Neuronal stem cell (in vitro differentiated cells): Measurements from ENCODE around the gene CKS1B.

ENCODE experiments used
- DNase-seq: peaks from one replicate; pipeline ENCODE4 v3.0.0-alpha.2; 2013; ENCODE audit warnings: low spot score
- H2AFZ ChIP-seq: one replicate; pipeline ENCODE4 v1.6.1; 2013; ENCODE audit warnings: mild to moderate bottlenecking, low read length, inconsistent platforms
- H2AK5ac ChIP-seq: 2 replicates; pipeline ENCODE4 v1.6.1; 2013; ENCODE audit warnings: low read depth, mild to moderate bottlenecking, inconsistent platforms, low read length, moderate library complexity, mixed read lengths
- H2BK120ac ChIP-seq: 2 replicates; pipeline ENCODE4 v1.6.1; 2013; ENCODE audit warnings: low read depth, mild to moderate bottlenecking, inconsistent platforms, low read length, moderate library complexity, mixed read lengths
- H2BK12ac ChIP-seq: one replicate; pipeline ENCODE4 v1.6.1; 2013; ENCODE audit warnings: low read length, inconsistent platforms
- H2BK15ac ChIP-seq: 2 replicates; pipeline ENCODE4 v1.6.1; 2013; ENCODE audit warnings: mild to moderate bottlenecking, low read length, inconsistent platforms, mixed read lengths
- H2BK5ac ChIP-seq: one replicate; pipeline ENCODE4 v1.6.1; 2013; ENCODE audit warnings: inconsistent platforms, mild to moderate bottlenecking, low read length, moderate library complexity
- H3K14ac ChIP-seq: one replicate; pipeline ENCODE4 v1.6.1; 2013; ENCODE audit warnings: low read length, inconsistent platforms
- H3K18ac ChIP-seq: 2 replicates; pipeline ENCODE4 v1.6.1; 2013; ENCODE audit warnings: low read length, inconsistent platforms
- H3K23ac ChIP-seq: 2 replicates; pipeline ENCODE4 v1.6.1; 2013; ENCODE audit warnings: low read depth, mild to moderate bottlenecking, mixed read lengths, low read length, inconsistent platforms; ENCODE audit not compliant: poor library complexity
- H3K27ac ChIP-seq: replicated peaks from 3 replicates; pipeline ENCODE4 v1.5.1; 2013; ENCODE audit warnings: low read length, inconsistent platforms
- H3K27me3 ChIP-seq, 3 experiments: 2 replicates each; pipeline ENCODE4 v1.6.1; 2013; ENCODE audit warnings: low read length in 3 of 3, mild to moderate bottlenecking in 2 of 3, inconsistent platforms in 1 of 3, low read depth in 1 of 3, mixed read lengths in 1 of 3, moderate library complexity in 1 of 3; ENCODE audit not compliant: control insufficient read depth in 3 of 3, insufficient read depth in 3 of 3
- H3K36me3 ChIP-seq, 2 donors: replicated peaks in 1 of 2; 2 replicates each; pipeline ENCODE4 v1.6.1; 2013; ENCODE audit warnings: low read length in 2 of 2; ENCODE audit not compliant: control insufficient read depth in 2 of 2, insufficient read depth in 2 of 2
- H3K4ac ChIP-seq: 2 replicates; pipeline ENCODE4 v1.6.1; 2013; ENCODE audit warnings: inconsistent platforms, mild to moderate bottlenecking, low read length, moderate library complexity
- H3K4me1 ChIP-seq, 2 donors: 1 replicate in 1 of 2; 2 replicates in 1 of 2; pipeline ENCODE4 v1.6.1; 2013; ENCODE audit warnings: low read length in 2 of 2, low read depth in 1 of 2; ENCODE audit not compliant: control insufficient read depth in 2 of 2, insufficient read depth in 1 of 2
- H3K4me2 ChIP-seq: one replicate; pipeline ENCODE4 v1.6.1; 2013; ENCODE audit warnings: mild to moderate bottlenecking, low read length, inconsistent platforms; ENCODE audit not compliant: insufficient read depth, poor library complexity, severe bottlenecking
- H3K4me3 ChIP-seq, 2 donors: 2 replicates each; pipeline ENCODE4 v1.5.1; 2013; ENCODE audit warnings: low read length in 2 of 2, mild to moderate bottlenecking in 2 of 2, inconsistent platforms in 1 of 2, moderate library complexity in 1 of 2
- H3K79me1 ChIP-seq: one replicate; pipeline ENCODE4 v1.6.1; 2013; ENCODE audit warnings: low read depth, mild to moderate bottlenecking, inconsistent platforms, low read length, moderate library complexity
- H3K9ac ChIP-seq: one replicate; pipeline ENCODE4 v1.6.1; 2013; ENCODE audit warnings: mild to moderate bottlenecking, low read depth, low read length, inconsistent platforms; ENCODE audit not compliant: poor library complexity
- H3K9me3 ChIP-seq, 2 donors: replicated peaks in 1 of 2; 2 replicates each; pipeline versions ENCODE3 to v1.6.1; 2013; ENCODE audit warnings: low read length in 2 of 2, mild to moderate bottlenecking in 2 of 2, inconsistent platforms in 1 of 2, low read depth in 1 of 2, mixed read lengths in 1 of 2, moderate library complexity in 1 of 2; ENCODE audit not compliant: control insufficient read depth in 2 of 2, insufficient read depth in 1 of 2
- H4K8ac ChIP-seq: one replicate; pipeline ENCODE4 v1.6.1; 2013; ENCODE audit warnings: low read depth, mild to moderate bottlenecking, inconsistent platforms, low read length, moderate library complexity
- H4K91ac ChIP-seq: one replicate; pipeline ENCODE4 v1.6.1; 2013; ENCODE audit warnings: low read length, low read depth, mild to moderate bottlenecking, inconsistent platforms; ENCODE audit not compliant: poor library complexity
- WGBS, 2 donors: extraction: QIAGEN DNeasy Blood & Tissue Kit; methylation state at CpG; one replicate each; pipeline ENCODE4 v1.1.7; 2013; ENCODE audit warnings: missing lambda C conversion rate in 2 of 2, mixed read lengths in 1 of 2; ENCODE audit not compliant: insufficient read length in 2 of 2, insufficient replicate concordance in 1 of 2; ENCODE audit errors: extremely low coverage in 2 of 2; 5-methylcytosine and 5-hydroxymethylcytosine counted together

Gene CKS1B

DNA sequence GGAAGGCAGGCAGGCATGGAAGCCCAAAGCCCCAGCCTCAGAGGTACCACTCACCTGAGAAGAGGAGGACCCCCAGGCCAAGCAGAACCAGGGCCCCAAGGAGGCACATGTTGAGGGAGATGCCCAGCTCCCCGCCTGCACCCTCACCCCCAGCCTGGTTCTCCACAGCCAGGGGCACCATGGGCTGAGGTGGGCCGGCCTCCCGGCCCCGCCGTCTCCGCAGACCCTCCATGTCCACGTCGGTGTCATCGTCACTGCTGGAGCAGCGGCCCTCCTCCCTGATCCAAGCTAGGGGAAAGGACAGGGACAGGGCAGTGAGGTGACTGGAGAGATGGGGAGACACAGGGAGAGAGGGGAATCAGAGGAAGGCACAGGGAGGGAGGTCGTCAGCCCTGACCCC is 26.4 kb upstream of the CKS1B start:
- Histone ChIP-seq H3K27ac (no peak overlapping the region), H2BK15ac (no peak overlapping the region), H3K4ac (no peak overlapping the region), H2BK120ac (no peak overlapping the region), H3K4me1 (peaks cover 0 to 13% of the 10 kb centered on the region in 2 donors), H3K36me3 (peaks cover 45 to 55% of the 10 kb centered on the region in 2 donors), H3K4me2 (no peak overlapping the region), H3K23ac (peak overlapping the region; percentile 59), H2AK5ac (no peak overlapping the region), H3K18ac (no peak overlapping the region), H3K79me1 (peaks cover 6% of the 10 kb centered on the region), H3K27me3 (no peaks in the 10 kb centered on the region), H2BK5ac (peak overlapping the region; percentile 78), H3K14ac (peak overlapping the region; percentile 17), H2BK12ac (no peak overlapping the region), H2AFZ (no peak overlapping the region), H3K9ac (peak overlapping the region; percentile 40), H4K8ac (no peak overlapping the region), H4K91ac (no peak overlapping the region), H3K9me3 (no peaks in the 10 kb centered on the region), H3K4me3 (no peak overlapping the region)
- no CpG with 5 or more reads among the region's 11 CpGs for WGBS, 2 donors
- no peak for DNase-seq

DNA sequence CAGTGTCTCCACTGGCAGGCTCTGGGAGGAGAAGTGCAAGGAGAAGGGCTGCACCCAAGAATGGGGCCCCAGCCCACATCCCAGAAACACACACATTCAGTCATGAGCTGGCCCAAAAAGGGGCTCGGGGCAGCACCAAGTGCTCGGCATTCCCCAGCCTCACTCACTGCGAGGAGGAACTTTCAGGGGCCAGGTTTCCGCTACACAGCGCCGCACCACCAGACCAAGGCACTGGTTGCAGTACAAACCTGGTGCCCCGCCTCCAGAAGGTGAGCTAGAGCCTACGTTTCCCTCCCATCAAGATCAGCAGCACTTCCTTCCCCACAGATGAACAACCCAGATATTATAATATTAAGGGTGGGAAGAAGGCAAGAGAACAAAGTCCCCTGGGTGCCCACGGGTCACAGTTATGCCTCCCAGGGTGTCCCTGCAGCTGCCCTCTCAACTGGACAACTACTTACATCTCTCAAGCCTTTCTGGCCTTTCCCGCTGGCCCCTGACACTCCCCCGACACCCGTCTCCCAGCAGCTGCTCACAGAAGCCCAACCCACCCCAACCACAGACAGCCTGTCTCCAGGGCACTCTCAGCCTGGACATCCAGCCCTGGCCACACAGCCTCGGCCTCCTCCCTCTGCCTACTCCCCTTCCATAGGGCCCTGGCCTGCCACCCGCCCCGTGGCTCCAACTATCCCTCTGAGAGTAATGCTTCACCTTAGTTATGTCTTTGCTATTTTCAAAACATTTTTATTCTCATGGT is 22.4 kb upstream of the CKS1B start:
- H3K36me3 ChIP-seq = peaks cover 30% of the 10 kb centered on the region in 2 donors
- H2BK12ac ChIP-seq = no peak overlapping the region
- no peak overlapping the region for H2BK5ac ChIP-seq
- no peak overlapping the region for H3K4me3 ChIP-seq
- H3K27me3 ChIP-seq = no peaks in the 10 kb centered on the region
- no peak overlapping the region for H3K27ac ChIP-seq
- H3K4me1 ChIP-seq = peaks cover 25 to 26% of the 10 kb centered on the region in 2 donors
- no peak overlapping the region for H3K9ac ChIP-seq
- no CpG with 5 or more reads among the region's 15 CpGs for whole genome bisulfite sequencing, 2 donors
- H2AK5ac ChIP-seq = no peak overlapping the region
- H3K18ac ChIP-seq = no peak overlapping the region
- no peak overlapping the region for H4K8ac ChIP-seq
- H3K9me3 ChIP-seq = no peaks in the 10 kb centered on the region
- peaks cover 10% of the 10 kb centered on the region for H3K79me1 ChIP-seq
- H2BK15ac ChIP-seq = no peak overlapping the region
- H2BK120ac ChIP-seq = no peak overlapping the region
- no peak overlapping the region for H3K23ac ChIP-seq
- no peak overlapping the region for H3K14ac ChIP-seq
- no peak overlapping the region for H2AFZ ChIP-seq
- no peak overlapping the region for H3K4me2 ChIP-seq
- H3K4ac ChIP-seq = no peak overlapping the region
- H4K91ac ChIP-seq = no peak overlapping the region
- DNase-seq = no peak

DNA sequence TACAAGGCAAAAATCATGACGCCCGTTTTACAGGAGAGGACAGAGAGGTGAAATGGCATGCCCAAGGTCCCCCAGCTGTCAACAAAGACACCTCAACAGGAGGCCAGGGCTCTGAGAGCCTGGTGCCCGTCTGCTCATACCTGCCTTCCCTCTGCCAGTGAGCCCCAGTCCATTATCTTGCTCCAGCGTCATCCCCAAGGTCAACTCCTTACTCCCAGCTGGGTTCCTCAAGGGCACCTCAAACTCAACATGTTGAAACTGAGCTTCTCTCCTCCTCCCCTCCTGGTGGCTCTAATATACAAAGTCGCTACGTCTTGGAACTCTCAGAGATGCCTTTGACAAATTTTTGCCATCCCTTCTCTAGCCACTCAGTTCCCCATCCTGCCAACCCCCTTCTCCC is 21.8 kb upstream of the CKS1B start:
- no peak overlapping the region for H3K14ac ChIP-seq
- H4K91ac ChIP-seq = no peak overlapping the region
- no peaks in the 10 kb centered on the region for H3K27me3 ChIP-seq
- H3K18ac ChIP-seq = no peak overlapping the region
- no peak overlapping the region for H3K27ac ChIP-seq
- H3K4me3 ChIP-seq = no peak overlapping the region
- H4K8ac ChIP-seq = no peak overlapping the region
- no peak overlapping the region for H2AK5ac ChIP-seq
- no CpG with 5 or more reads among the region's 6 CpGs for WGBS, 2 donors
- DNase-seq = no peak
- H2BK12ac ChIP-seq = no peak overlapping the region
- peaks cover 27 to 28% of the 10 kb centered on the region in 2 donors for H3K4me1 ChIP-seq
- no peak overlapping the region for H2BK15ac ChIP-seq
- H3K9ac ChIP-seq = no peak overlapping the region
- peaks cover 25 to 29% of the 10 kb centered on the region in 2 donors for H3K36me3 ChIP-seq
- no peak overlapping the region for H3K4ac ChIP-seq
- H2BK5ac ChIP-seq = no peak overlapping the region
- no peak overlapping the region for H2AFZ ChIP-seq
- no peaks in the 10 kb centered on the region for H3K9me3 ChIP-seq
- H2BK120ac ChIP-seq = no peak overlapping the region
- H3K79me1 ChIP-seq = peaks cover 8% of the 10 kb centered on the region
- H3K4me2 ChIP-seq = no peak overlapping the region
- H3K23ac ChIP-seq = no peak overlapping the region

DNA sequence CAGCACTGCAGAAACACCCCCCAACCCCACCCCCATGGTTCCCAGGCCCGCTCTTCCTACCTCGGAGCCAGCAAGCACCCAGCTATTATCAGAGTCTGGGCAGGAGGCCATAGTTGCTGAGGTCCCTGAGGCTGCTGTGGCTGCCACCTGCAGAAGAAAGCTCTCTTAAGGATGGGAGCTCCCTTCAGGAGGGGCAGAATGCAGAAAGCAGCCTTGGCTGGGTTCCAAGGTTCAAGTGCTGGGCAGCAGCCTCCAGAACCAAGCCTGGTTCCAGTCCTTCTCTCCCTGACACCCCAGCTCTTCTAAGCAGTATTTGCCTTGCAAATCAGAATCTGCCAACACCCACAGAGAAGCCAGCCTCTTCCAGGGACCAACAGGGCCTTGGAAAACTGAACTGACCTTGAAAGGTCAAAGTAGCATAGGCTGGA is 20.9 kb upstream of the CKS1B start:
- no peak overlapping the region for H3K4me3 ChIP-seq
- no peak overlapping the region for H4K8ac ChIP-seq
- no peak overlapping the region for H3K4ac ChIP-seq
- H3K36me3 ChIP-seq = peaks cover 19 to 30% of the 10 kb centered on the region in 2 donors
- H4K91ac ChIP-seq = no peak overlapping the region
- no peak overlapping the region for H2BK15ac ChIP-seq
- H2BK12ac ChIP-seq = no peak overlapping the region
- no peak overlapping the region for H3K14ac ChIP-seq
- H3K9me3 ChIP-seq = no peaks in the 10 kb centered on the region
- peaks cover 5% of the 10 kb centered on the region for H3K79me1 ChIP-seq
- no peak overlapping the region for H2BK120ac ChIP-seq
- H3K9ac ChIP-seq = no peak overlapping the region
- no peak overlapping the region for H3K23ac ChIP-seq
- H3K4me2 ChIP-seq = no peak overlapping the region
- peaks cover 27 to 28% of the 10 kb centered on the region in 2 donors for H3K4me1 ChIP-seq
- no peaks in the 10 kb centered on the region for H3K27me3 ChIP-seq
- H2AK5ac ChIP-seq = no peak overlapping the region
- no peak overlapping the region for H2BK5ac ChIP-seq
- WGBS, 2 donors = no CpG with 5 or more reads among the region's 2 CpGs
- no peak overlapping the region for H3K18ac ChIP-seq
- no peak for DNase-seq
- no peak overlapping the region for H3K27ac ChIP-seq
- H2AFZ ChIP-seq = no peak overlapping the region
